GM19193 (cell line): ENCODE results near the gene DDN.

Source experiments
- POLR2A ChIP-seq: IDR thresholded peaks from 4 replicates; pipeline ENCODE4 v1.6.1; 2011; ENCODE audit not compliant: insufficient read depth, insufficient read length; ENCODE audit errors: extremely low read depth

Gene DDN

DNA sequence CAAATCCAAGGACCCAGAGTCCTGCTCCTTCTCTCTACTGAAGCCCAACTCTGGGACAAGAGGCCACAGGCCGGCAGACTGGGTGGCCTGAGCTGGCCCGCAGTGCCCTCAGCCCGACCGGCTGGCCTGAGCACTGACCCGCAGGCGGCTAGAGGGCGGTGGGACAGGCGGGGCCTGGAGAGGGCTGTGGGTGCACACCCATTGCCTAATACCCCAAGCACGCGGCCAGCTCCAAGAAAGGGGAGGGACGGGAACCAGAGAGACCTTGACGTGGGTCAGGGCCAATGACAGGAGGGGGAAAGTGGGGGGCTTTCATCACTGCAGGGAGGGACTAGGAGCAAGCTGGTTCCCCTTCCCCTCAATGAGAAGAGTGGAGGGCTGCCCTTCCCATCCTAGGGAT lies 25.6 kb downstream of the DDN start:
- TF ChIP-seq POLR2A = no peak

- TF ChIP-seq POLR2A = no peak
These were observed 26.2 kb downstream of the DDN start for GRCh38 chr12:48972952-48973483.

DNA sequence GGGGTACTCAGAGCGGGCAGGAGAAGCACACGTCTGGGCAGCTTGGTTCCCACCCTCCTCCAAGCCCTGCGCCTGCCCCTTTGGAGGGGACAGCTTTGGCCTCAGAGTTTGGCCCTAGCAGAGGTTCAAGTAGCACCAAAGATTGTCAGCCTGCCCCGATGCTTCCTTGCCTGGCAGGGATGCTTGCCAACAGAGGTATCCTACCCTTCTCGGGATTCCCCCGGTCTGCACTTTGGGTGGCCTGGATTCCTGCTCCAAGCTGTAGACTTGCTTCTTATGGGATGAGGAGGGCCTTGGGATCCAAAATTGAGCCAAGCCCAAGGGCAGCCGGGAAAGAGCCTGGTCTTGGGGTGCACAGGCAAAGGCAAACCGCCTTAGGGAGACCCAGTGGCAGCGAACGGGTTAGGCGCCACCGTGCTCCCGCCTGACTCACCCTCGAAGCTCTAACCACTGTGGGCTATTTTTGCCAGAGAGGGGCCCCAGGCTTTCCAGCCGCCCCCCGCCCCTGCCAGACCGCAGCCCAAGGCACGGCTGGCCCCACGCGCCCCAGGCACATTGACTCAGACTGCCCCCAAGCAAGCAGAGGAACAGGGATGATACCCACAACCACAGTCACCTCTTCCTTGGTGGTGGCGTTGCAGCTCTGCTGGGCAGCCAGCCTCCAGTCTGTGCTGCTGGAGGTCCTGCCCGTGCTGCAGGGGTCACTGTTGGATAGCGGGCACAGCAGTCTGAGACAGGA lies 26.8 kb downstream of the DDN start:
- no peak for TF ChIP-seq POLR2A

GRCh38 chr12:48970702-48971334 lies 28.4 kb downstream of the DDN start:
- TF ChIP-seq POLR2A = no peak

DNA sequence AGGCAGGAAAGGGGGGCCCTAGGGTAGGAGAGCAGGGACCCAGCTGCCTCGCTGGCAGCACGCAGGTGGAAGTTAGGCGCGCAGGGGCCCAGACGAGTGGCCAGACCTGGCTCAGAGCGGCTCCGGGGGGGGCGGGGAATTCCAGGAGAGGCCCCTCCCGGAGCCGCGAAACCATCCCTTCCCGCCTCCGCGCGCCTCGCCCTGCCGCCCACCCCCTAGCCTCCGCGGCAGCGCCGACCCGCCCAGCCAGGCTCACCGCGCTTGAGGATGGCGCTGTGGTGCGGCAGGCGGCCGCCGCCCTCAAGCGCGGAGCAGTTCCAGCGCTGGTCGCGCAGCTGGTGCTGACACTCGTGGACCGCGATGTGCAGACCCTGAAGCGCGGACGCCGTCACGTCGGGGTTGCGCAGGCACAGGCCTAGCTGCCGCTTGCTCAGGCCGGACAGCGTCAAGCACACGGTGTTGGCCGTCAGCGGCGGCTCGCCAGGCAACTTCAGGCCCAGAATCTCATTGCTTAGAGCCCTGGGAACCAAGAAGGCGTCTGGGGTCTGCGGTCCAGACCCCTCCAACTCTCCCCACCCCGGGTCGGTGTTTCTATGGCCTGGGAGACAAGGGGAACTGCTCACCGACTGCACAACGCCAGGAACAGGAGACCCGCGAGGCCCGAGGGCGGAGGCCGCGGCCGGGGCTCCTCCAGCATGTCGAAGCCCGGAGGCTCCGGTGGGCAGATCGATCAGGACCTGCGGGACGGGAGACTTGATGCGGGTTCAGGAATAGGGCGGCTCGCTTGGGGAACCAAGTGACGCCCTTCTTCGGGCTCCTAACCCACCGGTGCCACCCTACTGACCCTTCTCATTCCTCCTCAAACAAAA lies 29.1 kb downstream of the DDN start:
- no peak for TF ChIP-seq POLR2A

- no peak for TF ChIP-seq POLR2A
These were observed 29.9 kb downstream of the DDN start for GRCh38 chr12:48969160-48969771.

- TF ChIP-seq POLR2A = no peak
These were observed 30.7 kb downstream of the DDN start for GRCh38 chr12:48968467-48968866.

- TF ChIP-seq POLR2A = no peak
These were observed 31.2 kb downstream of the DDN start for GRCh38 chr12:48967991-48968390.

DNA sequence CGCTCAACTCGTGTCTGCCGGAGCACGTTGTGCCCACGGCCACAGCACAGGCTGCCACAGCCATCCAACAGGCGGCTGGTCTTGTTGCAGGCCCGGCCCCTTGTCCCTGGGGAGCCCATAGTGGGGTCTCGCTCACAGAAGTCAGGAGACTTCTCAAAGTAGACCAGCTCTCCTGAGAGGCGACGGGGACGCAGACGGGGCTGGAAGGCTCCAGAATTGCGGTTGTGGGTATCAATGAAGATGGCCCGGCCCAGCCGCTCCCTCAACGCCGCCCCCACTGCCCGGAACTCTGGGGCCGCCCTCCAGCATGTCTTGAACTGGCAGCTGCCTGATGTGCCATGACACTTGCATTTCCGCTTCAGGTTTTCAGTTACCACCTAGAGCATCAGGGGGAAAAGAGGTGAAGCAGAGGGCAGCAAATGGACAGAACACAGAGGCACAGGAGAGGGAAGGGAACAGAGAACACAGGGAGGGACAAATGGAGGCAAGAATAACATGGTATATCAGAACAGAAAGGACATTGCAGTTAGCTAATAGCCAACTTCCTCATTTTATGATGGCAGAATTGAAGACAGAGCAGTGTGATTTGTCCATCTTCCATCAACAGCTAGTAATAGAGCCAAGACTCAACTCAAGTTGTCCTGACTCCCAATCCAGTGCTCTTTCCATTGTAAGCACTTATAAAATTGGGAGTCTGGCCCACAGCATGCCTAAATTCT lies 32.8 kb downstream of the DDN start:
- TF ChIP-seq POLR2A = no peak

- no peak for TF ChIP-seq POLR2A
These were observed 33.8 kb downstream of the DDN start for GRCh38 chr12:48965298-48965838.

- no peak for TF ChIP-seq POLR2A
These were observed 37.4 kb downstream of the DDN start for GRCh38 chr12:48961801-48962200.

DNA sequence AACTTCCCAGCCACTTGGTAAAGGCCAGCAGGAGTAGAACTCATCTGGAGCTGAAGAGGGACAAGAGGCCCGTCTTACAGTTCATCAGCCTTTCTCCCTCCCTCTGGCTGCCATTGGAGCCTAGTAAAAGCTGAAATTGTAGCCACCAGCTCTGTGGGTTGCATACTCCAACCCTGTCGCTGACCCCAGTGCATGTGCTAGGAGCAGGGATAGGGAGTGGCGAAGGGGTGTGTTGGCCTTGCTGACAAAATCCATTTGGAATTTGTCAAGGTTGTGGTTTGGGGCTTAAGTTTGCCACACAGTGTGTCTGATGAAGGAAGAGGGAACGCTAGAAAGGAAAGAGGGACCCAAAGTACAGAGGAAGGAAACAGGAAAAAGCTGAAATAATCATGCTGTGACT lies 37.8 kb downstream of the DDN start:
- no peak for TF ChIP-seq POLR2A

DNA sequence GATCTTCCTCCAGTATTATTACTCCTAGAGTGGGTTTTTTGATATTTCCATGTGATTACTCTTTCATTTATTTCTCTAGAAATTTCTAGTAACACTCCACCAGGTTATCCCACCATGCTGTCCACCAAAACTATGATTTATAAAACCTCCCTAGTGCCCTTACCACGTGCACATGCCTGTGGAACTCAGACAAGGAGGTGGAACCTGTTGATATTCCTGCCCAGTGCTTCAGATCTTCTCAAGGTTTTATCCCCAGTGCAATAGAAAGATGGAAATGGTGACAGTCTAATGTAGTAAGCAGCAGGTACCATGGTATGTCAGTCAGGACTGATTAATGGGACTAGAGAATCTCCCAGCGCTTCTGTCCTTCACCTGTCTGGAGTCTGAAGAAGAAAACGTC lies 38.3 kb downstream of the DDN start:
- TF ChIP-seq POLR2A = no peak

GRCh38 chr12:48958049-48958388 lies 41.2 kb downstream of the DDN start:
- TF ChIP-seq POLR2A = no peak
